Mesenchymal stem cell (in vitro differentiated cells and primary cell): Measurements from ENCODE around the gene PDE2A.
A peak's percentile ranks its signal among the peaks of the same experiment; 100 is the strongest.

Experiments used
- DNase-seq: peaks from one replicate; pipeline ENCODE4 v3.0.0-alpha.2; 2013
- H2AFZ ChIP-seq: one replicate; pipeline ENCODE4 v1.6.1; 2013; ENCODE audit warnings: low read depth, mild to moderate bottlenecking, control low read depth, inconsistent platforms, low read length, moderate library complexity
- H2AK5ac ChIP-seq: 2 replicates; pipeline ENCODE4 v1.6.1; 2013; ENCODE audit warnings: low read length, moderate library complexity, mild to moderate bottlenecking, inconsistent platforms; ENCODE audit not compliant: severe bottlenecking
- H2BK120ac ChIP-seq: one replicate; pipeline ENCODE4 v1.6.1; 2013; ENCODE audit warnings: low read depth, mild to moderate bottlenecking, inconsistent platforms, low read length, moderate library complexity
- H2BK12ac ChIP-seq, 2 experiments: one replicate each; pipeline ENCODE4 v1.6.1; 2013; ENCODE audit warnings: inconsistent platforms in 2 of 2, low read length in 2 of 2, mild to moderate bottlenecking in 2 of 2, moderate library complexity in 2 of 2, control low read depth in 1 of 2
- H2BK15ac ChIP-seq: one replicate; pipeline ENCODE4 v1.6.1; 2013; ENCODE audit warnings: mild to moderate bottlenecking, low read depth, inconsistent platforms; ENCODE audit not compliant: poor library complexity, severe bottlenecking
- H2BK5ac ChIP-seq: 2 replicates; pipeline ENCODE4 v1.6.1; 2013; ENCODE audit warnings: low read depth, mild to moderate bottlenecking, low read length, control low read depth, inconsistent platforms; ENCODE audit not compliant: poor library complexity, severe bottlenecking
- H3K14ac ChIP-seq, 2 experiments: one replicate each; pipeline ENCODE4 v1.6.1; 2013; ENCODE audit warnings: inconsistent platforms in 2 of 2, low read length in 2 of 2, control low read depth in 1 of 2, mild to moderate bottlenecking in 1 of 2, moderate library complexity in 1 of 2
- H3K18ac ChIP-seq, 2 experiments: one replicate each; pipeline ENCODE4 v1.6.1; 2013; ENCODE audit warnings: inconsistent platforms in 2 of 2, low read length in 2 of 2, control low read depth in 1 of 2, low read depth in 1 of 2, mild to moderate bottlenecking in 1 of 2
- H3K23ac ChIP-seq, 2 experiments: one replicate each; pipeline ENCODE4 v1.6.1; 2013; ENCODE audit warnings: inconsistent platforms in 2 of 2, low read length in 2 of 2, mild to moderate bottlenecking in 2 of 2, moderate library complexity in 2 of 2, control low read depth in 1 of 2
- H3K27ac ChIP-seq: 2 replicates; pipeline ENCODE4 v1.5.1; 2013; ENCODE audit warnings: mild to moderate bottlenecking, moderate library complexity, low read length, control low read depth, inconsistent platforms; ENCODE audit not compliant: poor library complexity, severe bottlenecking
- H3K27me3 ChIP-seq, 2 experiments: 2 replicates each; pipeline versions ENCODE4 v1.6.1 to v1.7.0; 2013; ENCODE audit warnings: low read length in 2 of 2, mild to moderate bottlenecking in 2 of 2, moderate library complexity in 2 of 2, control low read depth in 1 of 2, inconsistent platforms in 1 of 2; ENCODE audit not compliant: control insufficient read depth in 1 of 2, insufficient read depth in 1 of 2
- H3K36me3 ChIP-seq, 2 experiments: 2 replicates each; pipeline versions ENCODE4 v1.6.1 to v1.7.0; 2013; ENCODE audit warnings: low read length in 2 of 2, control low read depth in 1 of 2, inconsistent platforms in 1 of 2, low read depth in 1 of 2, mild to moderate bottlenecking in 1 of 2; ENCODE audit not compliant: insufficient read depth in 2 of 2, control insufficient read depth in 1 of 2
- H3K4ac ChIP-seq, 2 experiments: one replicate each; pipeline ENCODE4 v1.6.1; 2013; ENCODE audit warnings: inconsistent platforms in 2 of 2, low read length in 2 of 2, mild to moderate bottlenecking in 2 of 2, moderate library complexity in 2 of 2, control low read depth in 1 of 2, low read depth in 1 of 2
- H3K4me1 ChIP-seq: 2 replicates; pipeline ENCODE4 v1.6.1; 2013; ENCODE audit warnings: low read depth, low read length, control low read depth; ENCODE audit not compliant: control insufficient read depth, insufficient read depth
- H3K4me2 ChIP-seq: 2 replicates; pipeline ENCODE4 v1.6.1; 2013; ENCODE audit warnings: low read length, mild to moderate bottlenecking, inconsistent platforms; ENCODE audit not compliant: poor library complexity, severe bottlenecking
- H3K4me3 ChIP-seq, 2 experiments: 2 replicates each; pipeline versions ENCODE4 v1.5.1 to v1.7.0; 2013; ENCODE audit warnings: low read length in 2 of 2, mild to moderate bottlenecking in 2 of 2, control low read depth in 1 of 2, low read depth in 1 of 2; ENCODE audit not compliant: insufficient read depth in 1 of 2
- H3K79me1 ChIP-seq: replicated peaks from 2 replicates; pipeline ENCODE4 v1.6.1; 2013; ENCODE audit warnings: mild to moderate bottlenecking, control low read depth, low read length, inconsistent platforms; ENCODE audit not compliant: poor library complexity, severe bottlenecking
- H3K9ac ChIP-seq: 2 replicates; pipeline ENCODE4 v1.7.0; 2013; ENCODE audit warnings: mild to moderate bottlenecking, low read length, moderate library complexity
- H3K9me3 ChIP-seq: 2 replicates; pipeline ENCODE4 v1.7.0; 2013; ENCODE audit warnings: mild to moderate bottlenecking, low read length; ENCODE audit not compliant: control insufficient read depth
- H4K8ac ChIP-seq: one replicate; pipeline ENCODE4 v1.6.1; 2013; ENCODE audit warnings: inconsistent platforms, mild to moderate bottlenecking, low read length, moderate library complexity
- H4K91ac ChIP-seq: one replicate; pipeline ENCODE4 v1.6.1; 2013; ENCODE audit warnings: mild to moderate bottlenecking, low read length, inconsistent platforms
- WGBS: methylation state at CpG from one replicate; pipeline ENCODE4 v1.1.7; 2013; ENCODE audit warnings: mixed read lengths; 5-methylcytosine and 5-hydroxymethylcytosine counted together

Gene PDE2A

GRCh38 chr11:72569966-72570892 lies 104.0 kb downstream of the PDE2A start:
- Histone ChIP-seq H3K23ac (no peak overlapping the region), H3K4me3 (no peak overlapping the region), H2BK12ac (no peak overlapping the region), H3K4me2 (no peak overlapping the region), H3K79me1 (no peaks in the 10 kb centered on the region), H3K36me3 (no peaks in the 10 kb centered on the region), H3K18ac (no peak overlapping the region), H2BK5ac (no peak overlapping the region), H3K27me3 (peaks cover 5 to 6% of the 10 kb centered on the region in 2 experiments), H4K8ac (no peak overlapping the region), H2AK5ac (no peak overlapping the region), H3K9ac (no peak overlapping the region), H3K27ac (no peak overlapping the region), H2AFZ (no peak overlapping the region), H3K9me3 (no peaks in the 10 kb centered on the region), H3K14ac (no peak overlapping the region), H3K4ac (no peak overlapping the region), H4K91ac (no peak overlapping the region), H3K4me1 (peaks cover 3% of the 10 kb centered on the region), H2BK120ac (no peak overlapping the region), H2BK15ac (no peak overlapping the region)
- DNase-seq: peak; percentile 45
- WGBS: 24% methylated on average over 4 of the region's 4 CpGs

GRCh38 chr11:72568861-72569260 lies 105.4 kb downstream of the PDE2A start:
- Histone ChIP-seq H3K14ac (no peak overlapping the region), H3K79me1 (no peaks in the 10 kb centered on the region), H3K4me1 (peaks cover 3% of the 10 kb centered on the region), H2BK15ac (no peak overlapping the region), H3K23ac (no peak overlapping the region), H4K91ac (no peak overlapping the region), H3K18ac (no peak overlapping the region), H3K27me3 (peaks cover 0 to 7% of the 10 kb centered on the region in 2 experiments), H3K27ac (no peak overlapping the region), H2BK12ac (no peak overlapping the region), H3K4me3 (no peak overlapping the region), H3K4me2 (no peak overlapping the region), H3K36me3 (no peaks in the 10 kb centered on the region), H3K9ac (no peak overlapping the region), H2BK120ac (no peak overlapping the region), H2AFZ (no peak overlapping the region), H3K4ac (no peak overlapping the region), H3K9me3 (no peaks in the 10 kb centered on the region), H2BK5ac (no peak overlapping the region), H2AK5ac (no peak overlapping the region), H4K8ac (no peak overlapping the region)
- peak; percentile 6 for DNase-seq
- 78% methylated on average over 6 of the region's 6 CpGs for WGBS

- 88% methylated on average over 3 of the region's 3 CpGs for WGBS
These were observed 111.8 kb downstream of the PDE2A start for GRCh38 chr11:72562431-72562830.

GRCh38 chr11:72561856-72562255 lies 112.4 kb downstream of the PDE2A start:
- no peak overlapping the region for H3K4me3 ChIP-seq
- no peak overlapping the region for H3K23ac ChIP-seq
- no peak overlapping the region for H3K14ac ChIP-seq
- no peak overlapping the region for H3K27ac ChIP-seq
- no peak overlapping the region for H3K9ac ChIP-seq
- no peak overlapping the region for H2BK15ac ChIP-seq
- 82% methylated on average over 4 of the region's 4 CpGs for WGBS
- H3K79me1 ChIP-seq: no peaks in the 10 kb centered on the region
- no peak overlapping the region for H2BK5ac ChIP-seq
- no peak overlapping the region for H2AK5ac ChIP-seq
- H2AFZ ChIP-seq: no peak overlapping the region
- H3K4me2 ChIP-seq: no peak overlapping the region
- H3K27me3 ChIP-seq: peaks cover 23 to 43% of the 10 kb centered on the region in 2 experiments
- H3K4ac ChIP-seq: no peak overlapping the region
- no peaks in the 10 kb centered on the region for H3K9me3 ChIP-seq
- H4K8ac ChIP-seq: no peak overlapping the region
- H3K4me1 ChIP-seq: no peaks in the 10 kb centered on the region
- DNase-seq: no peak
- no peak overlapping the region for H3K18ac ChIP-seq
- H3K36me3 ChIP-seq: no peaks in the 10 kb centered on the region
- no peak overlapping the region for H2BK120ac ChIP-seq
- H2BK12ac ChIP-seq: no peak overlapping the region
- H4K91ac ChIP-seq: no peak overlapping the region

More at GRCh38 chr11:72562431-72562830, 111.8 kb downstream of the PDE2A start:
- no peaks in the 10 kb centered on the region for H3K79me1 ChIP-seq
- H3K27ac ChIP-seq: no peak overlapping the region
- DNase-seq: no peak
- H4K8ac ChIP-seq: no peak overlapping the region
- H2BK120ac ChIP-seq: no peak overlapping the region
- no peaks in the 10 kb centered on the region for H3K36me3 ChIP-seq
- no peak overlapping the region for H2BK5ac ChIP-seq
- H3K14ac ChIP-seq: no peak overlapping the region
- no peak overlapping the region for H2BK12ac ChIP-seq
- peaks cover 17 to 37% of the 10 kb centered on the region in 2 experiments for H3K27me3 ChIP-seq
- H2BK15ac ChIP-seq: no peak overlapping the region
- no peak overlapping the region for H3K4ac ChIP-seq
- no peak overlapping the region for H3K23ac ChIP-seq
- no peak overlapping the region for H3K18ac ChIP-seq
- H3K9me3 ChIP-seq: no peaks in the 10 kb centered on the region
- H4K91ac ChIP-seq: no peak overlapping the region
- H2AK5ac ChIP-seq: no peak overlapping the region
- no peak overlapping the region for H2AFZ ChIP-seq
- H3K4me1 ChIP-seq: no peaks in the 10 kb centered on the region
- H3K4me3 ChIP-seq: no peak overlapping the region
- H3K9ac ChIP-seq: no peak overlapping the region
- H3K4me2 ChIP-seq: no peak overlapping the region
